NT2/D1 (cell line): ENCODE results near the gene HPRT1.

Source experiments
- SUZ12 ChIP-seq: IDR thresholded peaks from 2 replicates; pipeline ENCODE4 v1.6.1; 2011; ENCODE audit not compliant: insufficient read length, insufficient read depth; ENCODE audit errors: extremely low read depth
- YY1 ChIP-seq: IDR thresholded peaks from 2 replicates; pipeline ENCODE4 v1.6.1; 2011; ENCODE audit not compliant: insufficient read length, insufficient read depth

- TF ChIP-seq YY1 (no peak), SUZ12 (no peak)
Observed at GRCh38 chrX:134502686-134503085, 42.7 kb downstream of the HPRT1 start.
